HG03354 (cell line): ENCODE measurements around the gene LBP.
"Not testable (repeated sequence)": the region's sequence is repeated elsewhere in the genome, so short reads cannot be mapped to it uniquely, and the experiment has no call there.

ENCODE experiments used
- ATAC-seq: cut with Tn5 transposase; IDR thresholded peaks from one replicate; pipeline ENCODE4 v1.9.1; 2021; ENCODE audit warnings: mild to moderate bottlenecking; ENCODE audit not compliant: unreplicated experiment, poor library complexity, severe bottlenecking

LBP gene

GRCh38 chr20:38317422-38317821, 28.9 kb upstream of the LBP start:
- no peak for ATAC-seq

GRCh38 chr20:38320221-38320620, 26.1 kb upstream of the LBP start:
- ATAC-seq = no peak

GRCh38 chr20:38321959-38322598, 24.2 kb upstream of the LBP start:
- ATAC-seq = no peak

- no peak for ATAC-seq
Observed at GRCh38 chr20:38324159-38324558, 22.1 kb upstream of the LBP start.

DNA sequence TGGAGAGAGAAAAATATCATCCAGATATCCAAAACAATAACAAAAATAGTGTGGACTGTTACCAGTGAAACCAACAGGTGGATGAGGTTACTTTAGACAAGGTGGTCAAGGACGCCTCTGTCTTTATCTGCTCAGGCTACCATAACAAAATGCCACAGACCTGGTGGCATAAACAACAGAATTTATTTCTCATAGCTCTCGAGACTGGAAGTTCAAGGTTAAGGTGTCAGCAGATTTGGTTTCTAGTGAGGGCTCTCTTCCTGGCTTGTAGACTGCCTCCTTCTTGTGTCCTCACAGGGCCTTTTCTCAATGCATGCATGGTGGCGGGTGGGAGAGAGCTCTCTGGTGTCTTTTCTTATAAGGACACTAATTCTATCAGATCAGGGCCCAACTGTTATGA, 21.1 kb upstream of the LBP start:
- ATAC-seq = no peak

DNA sequence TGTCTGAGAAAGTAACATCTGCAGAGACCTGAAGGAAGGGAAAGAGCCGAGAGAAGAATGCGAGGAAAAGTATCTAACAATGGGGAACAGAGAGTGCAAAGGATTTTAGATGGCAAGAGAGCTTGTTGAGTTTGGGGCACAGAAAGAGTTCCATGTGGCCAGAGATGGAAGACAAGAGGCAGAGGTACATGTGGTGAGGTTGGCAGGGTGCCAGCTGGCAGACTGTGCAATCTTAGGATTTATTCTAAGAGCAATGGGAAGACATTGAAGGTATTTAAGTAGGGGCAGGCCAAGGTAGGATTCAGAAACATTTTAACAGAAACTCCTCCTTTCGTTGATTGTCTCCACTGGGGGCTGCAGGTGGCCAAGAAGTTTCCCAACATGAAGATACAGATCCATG, 20.4 kb upstream of the LBP start:
- ATAC-seq = no peak

DNA sequence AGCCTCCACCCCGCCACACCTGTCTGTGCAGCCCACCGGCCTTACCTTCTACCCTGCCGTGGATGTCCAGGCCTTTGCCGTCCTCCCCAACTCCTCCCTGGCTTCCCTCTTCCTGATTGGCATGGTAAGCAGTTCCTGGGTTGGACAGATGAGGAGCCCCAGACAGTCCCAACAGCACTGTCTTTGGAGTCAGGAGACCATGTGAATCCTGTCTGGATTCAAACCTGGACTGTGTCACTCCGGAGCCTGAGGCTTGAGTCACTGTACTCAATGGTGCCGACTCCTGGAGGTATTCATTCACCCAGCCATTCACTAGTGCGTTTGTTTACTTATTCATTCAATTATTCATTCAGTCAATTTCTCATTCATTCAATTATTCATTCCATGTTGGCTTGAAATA, 20.0 kb upstream of the LBP start:
- no peak for ATAC-seq

DNA sequence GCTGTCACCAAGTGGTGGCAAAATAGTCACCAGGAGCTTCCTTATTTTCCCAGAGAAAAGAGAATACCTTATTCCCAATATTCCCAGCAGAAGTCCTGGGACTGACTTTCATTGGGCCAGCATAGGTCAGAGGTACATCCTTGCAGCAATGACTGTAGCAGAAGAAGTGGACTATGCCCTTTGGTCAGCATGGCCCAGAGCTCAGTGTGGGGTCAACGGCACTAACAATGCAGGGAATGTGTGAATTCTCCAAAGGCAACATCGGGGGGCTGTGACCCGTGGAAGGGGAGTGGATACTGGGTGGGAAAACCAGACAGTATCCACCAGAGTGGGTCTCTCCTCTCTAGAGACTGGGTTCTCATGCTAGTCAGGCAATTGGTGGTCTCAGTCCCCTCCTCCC, 15.6 kb upstream of the LBP start:
- ATAC-seq = no peak

DNA sequence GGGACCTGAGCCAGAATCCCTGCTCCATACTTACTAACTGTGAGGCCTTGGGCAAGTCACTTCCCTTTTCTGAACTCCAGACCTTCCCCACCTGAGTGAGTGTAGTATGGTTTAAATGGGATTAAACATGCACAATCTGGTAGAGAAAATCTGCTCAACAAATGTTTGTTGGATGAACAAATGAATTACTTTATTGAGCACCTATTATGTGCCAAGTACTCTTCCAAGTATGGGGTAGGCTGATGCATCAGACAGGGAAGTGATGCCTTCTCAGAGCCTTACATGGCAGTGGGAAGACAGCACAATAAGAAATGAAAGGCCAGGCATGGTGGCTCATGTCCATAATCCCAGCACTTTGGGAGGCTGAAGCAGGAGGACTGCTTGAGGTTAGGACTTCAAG, 15.0 kb upstream of the LBP start:
- ATAC-seq = no peak

- ATAC-seq = no peak
Observed at GRCh38 chr20:38331814-38332213, 14.5 kb upstream of the LBP start.

GRCh38 chr20:38334016-38334415, 12.3 kb upstream of the LBP start:
- ATAC-seq = no peak

GRCh38 chr20:38336726-38337125, 9.6 kb upstream of the LBP start:
- no peak for ATAC-seq

GRCh38 chr20:38337561-38338140, 8.6 kb upstream of the LBP start:
- ATAC-seq = no peak

GRCh38 chr20:38338849-38339520, 7.3 kb upstream of the LBP start:
- no peak for ATAC-seq

DNA sequence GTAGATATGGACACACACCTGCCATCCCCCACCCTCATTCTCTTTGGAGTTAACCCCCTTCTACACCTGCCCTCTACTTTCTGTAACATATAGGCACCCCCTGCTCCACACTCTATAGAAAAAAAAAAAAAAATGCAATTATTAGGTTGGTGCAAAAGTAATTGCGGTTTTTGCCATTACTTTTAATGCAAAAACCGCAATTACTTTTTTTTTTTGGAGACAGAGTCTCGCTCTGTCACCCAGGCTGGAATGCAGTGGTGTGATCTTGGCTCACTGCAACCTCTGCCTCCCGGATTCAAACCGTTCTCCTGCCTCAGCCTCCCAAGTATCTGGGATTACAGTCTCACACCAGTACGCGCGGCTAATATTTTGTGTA, 6.8 kb upstream of the LBP start:
- ATAC-seq = not testable (repeated sequence)

DNA sequence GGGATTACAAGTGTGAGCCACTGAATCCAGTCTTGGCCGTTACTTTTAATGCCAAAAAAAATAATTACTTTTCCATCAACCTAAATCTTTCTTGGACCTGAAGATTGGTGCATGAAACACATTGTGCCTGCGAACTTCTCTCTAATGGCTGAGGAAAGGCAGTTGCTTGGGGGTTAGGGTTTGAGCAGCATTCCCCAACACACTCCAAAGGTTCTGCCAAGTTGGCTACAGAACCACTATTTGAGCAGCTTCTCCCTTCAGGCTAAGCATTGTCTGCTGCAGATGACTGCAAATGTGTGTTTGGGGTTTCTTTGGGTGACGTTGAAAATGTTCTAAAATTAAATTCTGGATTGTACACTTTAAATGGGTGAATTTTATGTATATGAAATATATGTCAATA, 6.3 kb upstream of the LBP start:
- no peak for ATAC-seq

- no peak for ATAC-seq
Observed at GRCh38 chr20:38340693-38341092, 5.6 kb upstream of the LBP start.

DNA sequence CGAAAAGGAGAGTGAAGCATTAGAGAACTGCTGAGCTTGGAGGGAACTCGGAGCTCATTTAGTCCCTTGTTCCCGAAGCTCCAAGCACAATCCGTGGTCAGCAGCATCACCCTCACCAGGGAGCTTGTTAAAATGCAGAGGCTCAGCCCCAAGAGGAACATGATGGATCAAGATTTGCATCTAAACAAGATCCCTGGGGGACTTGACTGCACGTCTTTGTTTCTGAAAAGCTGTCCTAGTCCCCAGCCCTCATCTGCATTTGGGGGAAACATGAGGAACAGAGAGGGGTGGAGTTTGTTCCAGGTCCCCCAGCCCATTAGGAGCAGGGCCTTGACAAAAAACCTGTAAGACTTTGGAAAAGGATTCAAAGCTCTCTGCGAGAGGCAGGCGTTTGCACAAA, 4.1 kb upstream of the LBP start:
- ATAC-seq = no peak

DNA sequence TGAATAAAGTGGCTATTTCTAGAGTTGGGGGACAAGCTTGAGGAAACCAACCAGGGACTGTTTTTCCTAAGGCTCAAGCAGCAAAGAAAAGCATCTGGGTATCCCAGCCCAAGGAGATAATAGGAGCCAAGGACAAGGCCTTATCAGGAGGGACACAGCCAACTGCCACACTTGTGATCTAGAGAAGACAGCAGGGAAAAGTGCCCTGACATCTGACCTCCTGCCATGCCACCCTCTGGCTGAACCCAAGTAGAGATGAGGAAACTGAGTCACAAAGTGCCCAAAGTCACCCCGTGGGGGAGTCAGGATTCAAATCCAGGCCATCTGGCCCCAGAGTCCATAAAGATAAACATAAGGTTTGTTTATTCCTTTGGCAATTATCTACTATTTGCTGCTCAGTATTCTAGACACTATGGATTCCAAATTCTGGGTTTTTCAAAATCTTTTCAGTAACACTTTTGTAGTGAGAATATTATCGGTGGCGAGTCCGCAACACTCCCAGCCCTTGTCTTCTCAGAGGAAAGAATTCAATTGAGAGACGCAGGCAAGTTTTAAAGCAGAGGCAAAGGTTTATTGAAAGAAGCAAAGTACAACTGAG, 3.5 kb upstream of the LBP start:
- ATAC-seq = no peak

DNA sequence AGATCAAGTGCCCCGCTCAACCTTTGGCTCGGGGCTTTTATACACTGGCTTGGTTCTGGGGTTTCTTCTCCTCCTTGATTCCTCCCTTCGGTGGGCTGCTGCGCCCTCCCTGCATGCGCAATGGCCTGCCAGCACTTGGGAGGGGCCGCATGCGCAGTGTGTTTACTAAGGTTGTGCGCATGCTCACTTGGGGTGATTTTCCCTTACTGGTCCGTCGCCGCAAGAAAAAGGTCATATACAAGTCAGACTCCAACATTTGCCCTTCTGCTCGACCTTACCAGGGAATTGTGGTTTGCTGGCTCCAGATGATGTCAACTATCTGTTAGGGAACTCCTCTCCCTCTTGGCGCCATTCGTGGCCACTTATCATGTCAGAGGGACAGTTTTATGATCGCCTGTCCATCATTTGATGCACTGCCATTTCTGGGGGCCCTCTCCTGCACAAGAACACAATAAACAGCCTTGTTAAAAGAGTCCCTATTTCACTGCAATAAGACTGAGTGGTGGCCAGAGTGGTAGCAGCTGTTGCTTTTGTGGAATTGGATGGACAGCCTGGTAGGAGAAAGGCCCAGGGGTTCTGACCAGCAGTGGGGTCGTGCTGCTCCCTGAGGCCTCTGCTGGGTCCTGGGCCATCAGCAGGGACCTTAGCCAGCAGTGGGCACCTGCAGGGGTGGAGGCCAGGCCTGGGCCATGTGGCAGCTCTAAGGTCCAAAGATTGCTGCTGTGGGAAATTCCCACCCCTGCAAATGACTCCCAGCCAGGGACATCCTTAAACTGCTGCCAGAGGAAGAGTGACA, 2.8 kb upstream of the LBP start:
- ATAC-seq = no peak
